ENCODE measurements around the gene PAF1. TPM values are rescaled to one million over a fixed set of nuclear protein-coding genes. Genes with fewer than 3 reads are reported as not detected.
"Not testable (repeated sequence)": the region's sequence is repeated elsewhere in the genome, so short reads cannot be mapped to it uniquely, and the experiment has no call there.

The PAF1 gene
- total RNA-seq, 1 donor from 2014 or later: 27.4 TPM

DNA sequence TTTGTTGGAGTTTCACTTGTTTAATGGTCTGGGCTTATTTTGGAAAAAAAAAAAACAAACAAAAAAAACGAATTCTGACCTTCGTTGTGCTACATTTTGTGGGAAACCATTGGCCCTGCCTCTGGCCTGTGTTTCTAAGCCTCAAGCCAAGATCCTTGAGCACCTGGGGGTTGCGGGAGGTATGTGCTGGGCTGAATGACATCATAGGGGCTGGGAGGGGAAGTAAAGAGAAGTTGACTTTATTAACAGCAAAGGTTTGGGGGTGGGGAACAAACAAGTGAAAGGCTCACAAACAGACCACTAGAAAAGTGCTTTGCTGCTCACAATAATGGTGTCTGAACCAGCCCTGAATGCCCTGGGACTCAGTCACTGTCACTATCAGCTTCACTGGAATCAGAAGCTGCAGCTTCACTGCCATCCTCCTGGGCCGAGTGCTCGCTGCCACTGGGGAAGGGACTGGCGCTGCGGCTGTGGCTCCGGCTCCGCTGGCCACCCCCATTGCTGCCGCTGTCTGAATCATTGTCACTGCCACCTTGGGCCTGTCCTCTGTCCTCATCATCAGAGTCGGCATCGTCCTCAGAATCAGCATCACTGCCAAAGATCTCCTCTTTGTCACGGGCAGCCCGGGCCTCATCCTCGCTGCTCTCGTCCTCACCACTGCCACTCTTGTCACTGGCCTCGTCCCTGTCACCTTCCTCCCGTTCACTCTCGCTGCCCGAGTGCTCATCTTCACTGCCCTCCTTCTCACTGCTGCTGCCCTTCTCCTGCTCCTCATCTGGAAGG lies 5.1 kb downstream of the PAF1 start:
- no peak for DNase-seq (ENCODE audit: extremely low read depth, low read depth, low spot score)

DNA sequence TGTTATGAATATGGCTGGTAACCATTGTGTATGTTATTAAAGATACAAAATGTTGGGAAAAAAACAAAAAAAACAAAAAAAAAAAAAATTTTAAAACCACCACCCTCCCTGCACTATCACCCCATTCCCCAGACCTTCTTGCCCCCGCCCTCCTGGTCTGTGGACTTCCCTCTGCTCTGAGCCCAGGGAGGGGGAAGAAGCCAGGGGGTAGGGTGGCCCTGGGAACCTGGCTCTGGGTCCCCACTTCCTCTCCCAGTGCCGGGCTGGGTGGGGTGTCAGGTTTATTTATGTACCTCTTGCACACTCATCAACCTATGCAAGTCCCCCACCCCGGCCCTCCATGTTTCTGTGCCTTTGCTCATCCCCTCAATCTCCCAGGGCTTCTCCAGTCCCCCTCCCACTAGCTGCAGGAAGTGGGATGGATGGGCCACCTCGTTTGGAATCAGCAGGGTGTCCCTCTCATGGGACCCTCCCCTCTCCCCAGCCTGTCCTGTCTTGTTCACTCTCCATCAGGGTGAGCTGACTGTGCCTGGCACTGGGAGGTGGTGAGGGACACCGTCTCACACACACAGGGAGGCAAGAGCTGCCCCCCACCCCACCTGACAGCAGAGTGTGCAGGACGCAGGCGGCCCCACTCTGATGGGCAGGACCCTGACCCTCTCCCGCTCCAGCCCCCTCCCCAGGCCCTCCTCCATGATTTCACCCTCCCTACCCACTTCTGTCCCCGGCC lies 5.9 kb downstream of the PAF1 start:
- DNase-seq (ENCODE audit: extremely low read depth, low read depth, low spot score): no peak

DNA sequence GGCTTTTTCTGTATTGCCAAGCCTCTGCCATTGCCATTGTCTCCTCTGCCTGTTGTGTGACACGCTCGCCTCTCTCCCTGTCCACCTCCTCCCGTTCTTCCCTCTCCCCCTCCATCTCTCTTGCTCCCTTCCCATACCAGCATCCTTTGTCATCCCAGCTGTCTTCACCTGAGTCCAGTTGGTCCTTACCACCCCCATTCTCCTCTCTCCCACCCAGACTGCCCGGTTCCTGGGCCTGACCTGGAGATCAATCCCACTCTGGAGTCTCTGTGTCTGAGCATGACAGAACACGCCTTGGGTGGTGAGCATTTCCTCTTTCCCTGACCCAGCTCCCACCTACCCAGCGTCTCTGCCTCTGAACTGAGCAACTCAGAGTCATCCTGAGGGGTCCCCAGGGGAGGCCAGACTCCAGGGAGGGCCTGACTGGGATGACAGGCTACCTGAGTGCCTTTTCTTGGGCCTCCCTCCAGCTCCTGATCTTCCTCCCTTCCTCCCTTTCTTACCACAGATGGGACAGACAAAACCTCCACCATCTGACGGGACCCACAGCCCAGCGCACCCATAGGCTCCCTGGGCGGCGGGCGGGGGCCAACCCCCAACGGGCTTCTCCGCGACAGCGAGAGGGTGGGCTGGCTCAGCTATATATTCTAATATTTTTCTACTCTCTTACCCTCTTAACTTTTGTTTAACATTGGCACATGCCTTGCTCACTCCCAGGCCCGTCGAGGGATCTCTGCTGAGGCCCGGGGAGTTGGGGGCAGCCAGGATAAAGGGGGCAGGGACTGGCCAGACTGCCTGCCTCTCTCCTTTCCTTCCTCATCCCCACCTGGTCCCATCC lies 7.7 kb downstream of the PAF1 start:
- no peak for DNase-seq (ENCODE audit: extremely low read depth, low read depth, low spot score)

DNA sequence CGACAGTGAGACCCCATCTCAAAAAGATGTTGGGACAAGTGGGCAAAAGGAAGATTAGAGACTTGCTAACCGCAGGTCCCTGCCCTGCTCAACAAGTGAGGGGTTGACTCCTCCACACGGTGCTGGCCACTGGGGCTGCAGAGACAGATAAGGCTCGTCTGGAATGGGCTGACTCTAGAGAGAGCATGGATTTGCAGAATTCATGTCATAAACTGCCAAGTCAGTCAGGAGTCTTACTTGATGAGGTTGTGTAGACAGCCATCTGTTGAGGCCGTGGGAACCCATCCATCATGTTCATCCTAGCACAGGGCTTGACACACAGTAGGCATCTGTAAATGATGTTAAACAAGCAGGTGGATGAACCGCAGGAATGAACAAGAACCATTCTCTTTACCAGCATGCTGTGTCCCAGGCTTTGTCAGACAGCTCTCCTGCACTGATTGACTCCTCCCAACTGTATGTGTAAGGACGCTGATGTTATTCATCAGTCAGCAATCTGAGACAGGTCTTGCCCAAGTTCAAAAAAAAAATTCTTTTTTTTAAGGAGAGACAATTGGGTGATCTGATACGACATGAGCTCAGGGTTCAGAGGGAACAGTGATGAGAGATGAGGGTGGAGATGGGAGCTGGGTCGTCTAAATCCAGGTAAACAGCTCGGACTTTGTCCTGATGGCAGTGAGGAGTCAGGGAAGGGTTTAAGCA lies 8.8 kb downstream of the PAF1 start:
- no peak for DNase-seq (ENCODE audit: extremely low read depth, low read depth, low spot score)

DNA sequence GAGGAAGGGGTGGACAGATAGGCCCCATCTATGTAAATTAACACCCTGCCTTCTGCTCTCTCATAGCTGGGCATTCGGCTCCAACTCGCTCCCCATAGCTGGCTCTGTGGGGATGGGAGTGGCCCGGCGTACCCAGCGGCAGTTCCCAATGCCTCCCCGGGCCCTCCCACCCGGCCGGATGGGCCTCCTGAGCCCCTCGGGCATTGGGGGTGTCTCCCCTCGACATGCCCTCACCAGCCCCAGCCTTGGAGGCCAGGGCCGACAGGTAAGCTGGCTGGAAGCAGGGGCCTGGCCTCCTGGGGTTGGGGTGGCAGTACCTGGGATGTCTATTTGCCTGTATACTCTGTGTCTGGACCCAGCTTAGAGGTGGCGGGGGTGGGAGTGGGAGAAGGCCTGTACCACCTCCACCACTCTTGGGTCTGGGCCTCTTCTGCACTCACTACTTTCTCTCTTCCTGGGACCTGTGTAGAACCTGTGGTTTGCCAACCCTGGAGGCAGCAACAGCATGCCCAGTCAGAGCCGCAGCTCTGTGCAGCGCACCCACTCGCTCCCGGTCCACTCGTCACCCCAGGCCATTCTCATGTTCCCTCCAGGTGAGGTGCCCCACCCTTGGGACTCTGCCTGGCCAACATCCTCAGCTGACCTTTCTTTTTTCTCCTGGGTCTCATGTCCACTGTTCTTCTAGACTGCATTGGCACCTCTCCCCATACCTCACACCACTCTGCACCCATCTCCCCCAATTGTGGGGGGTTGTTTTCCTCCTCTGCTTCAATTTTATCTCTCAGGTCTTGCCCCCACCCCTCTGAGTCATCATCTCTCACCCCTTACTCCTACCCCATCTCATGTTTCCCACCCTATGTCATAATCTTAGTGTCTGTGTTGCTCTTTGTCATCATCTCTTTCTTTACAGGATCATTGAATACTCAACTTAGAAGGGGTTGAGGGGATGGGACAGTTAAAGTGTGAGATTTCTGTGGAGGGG lies 10.1 kb downstream of the PAF1 start:
- DNase-seq (ENCODE audit: extremely low read depth, low read depth, low spot score): no peak

DNA sequence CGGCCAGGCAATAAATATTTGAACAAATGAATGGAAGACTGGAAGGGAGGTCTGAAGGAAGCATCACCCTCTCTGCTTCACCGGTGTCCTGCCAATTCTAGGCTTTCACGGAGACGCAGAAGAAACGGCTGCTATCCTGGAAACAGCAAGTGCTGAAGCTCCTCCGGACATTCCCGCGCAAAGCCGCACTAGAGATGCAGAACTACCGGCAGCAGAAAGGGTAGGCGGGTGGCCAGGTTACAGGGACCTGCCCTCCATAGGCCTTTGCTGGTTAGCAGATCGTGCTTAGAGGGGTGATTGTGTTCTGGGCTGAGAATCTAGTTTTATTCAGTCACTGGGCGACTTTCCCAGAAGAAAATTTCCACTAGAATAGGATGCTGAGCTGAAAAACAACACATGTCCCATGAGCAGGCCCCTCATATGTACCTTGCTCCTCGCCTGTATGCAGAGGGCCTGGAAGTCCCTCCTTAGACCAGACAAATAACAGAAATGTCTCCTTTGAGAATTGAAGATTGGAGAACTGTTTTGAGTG lies 11.0 kb downstream of the PAF1 start:
- no peak for DNase-seq (ENCODE audit: extremely low read depth, low read depth, low spot score)

DNA sequence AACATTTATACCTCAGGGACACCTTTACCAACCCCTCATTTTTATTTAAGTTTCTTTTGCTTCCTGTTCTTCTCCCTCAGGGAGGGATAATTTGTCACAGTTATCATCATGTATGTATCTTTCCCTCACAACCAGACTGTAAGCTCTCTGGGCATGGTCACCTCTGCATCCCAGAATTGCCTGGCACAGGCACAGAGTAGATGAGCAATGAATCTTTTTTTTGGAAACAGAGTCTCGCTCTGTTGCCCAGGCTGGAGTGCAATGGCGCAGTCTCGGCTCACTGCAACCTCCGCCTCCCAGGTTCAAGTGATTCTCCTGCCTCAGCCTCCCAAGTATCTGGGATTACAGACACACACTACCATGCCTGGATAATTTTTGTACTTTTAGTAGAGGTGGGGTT lies 11.5 kb downstream of the PAF1 start:
- not testable (repeated sequence) for DNase-seq (ENCODE audit: extremely low read depth, low read depth, low spot score)

DNA sequence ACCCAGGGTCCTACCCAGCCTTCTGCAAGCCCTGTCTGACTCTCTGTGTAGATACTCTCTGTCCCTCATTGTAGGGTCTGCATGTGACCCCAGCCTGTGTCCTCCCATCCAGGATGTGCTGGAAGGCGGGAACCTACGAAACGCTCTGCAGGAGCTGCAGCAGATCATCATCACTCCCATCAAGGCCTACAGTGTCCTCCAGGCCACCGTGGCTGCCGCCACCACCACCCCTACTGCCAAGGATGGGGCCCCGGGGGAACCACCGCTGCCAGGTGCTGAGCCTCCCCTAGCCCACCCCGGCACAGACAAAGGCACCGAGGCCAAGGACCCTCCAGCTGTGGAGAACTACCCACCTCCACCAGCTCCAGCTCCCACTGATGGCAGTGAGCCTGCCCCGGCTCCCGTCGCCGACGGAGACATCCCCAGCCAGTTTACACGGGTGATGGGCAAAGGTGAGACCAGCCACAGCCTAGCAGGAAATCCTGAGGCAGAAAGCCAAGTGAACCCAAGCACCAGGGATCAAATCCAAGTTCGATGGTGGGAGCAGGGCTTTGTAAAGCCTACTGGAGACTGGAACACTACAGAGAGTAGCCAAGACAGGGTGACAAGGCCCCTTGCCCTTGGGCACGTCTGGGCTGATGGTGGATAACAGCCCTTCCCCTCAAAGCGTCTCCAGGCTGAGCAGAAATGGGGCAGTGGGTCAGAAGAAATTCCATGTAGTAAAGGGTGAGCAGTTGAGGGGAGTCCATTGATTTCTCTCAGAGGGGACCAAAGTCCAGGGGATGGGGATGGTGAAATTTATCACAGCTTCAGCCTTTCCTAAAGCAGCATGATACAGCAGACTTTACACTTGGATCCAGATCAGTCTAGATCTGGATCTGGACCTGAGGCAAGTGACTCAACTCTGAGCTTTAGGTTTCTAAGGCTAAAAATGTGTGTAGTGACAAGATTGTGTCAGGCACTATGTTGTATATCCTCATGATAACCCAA lies 13.2 kb downstream of the PAF1 start:
- no peak for DNase-seq (ENCODE audit: extremely low read depth, low read depth, low spot score)

DNA sequence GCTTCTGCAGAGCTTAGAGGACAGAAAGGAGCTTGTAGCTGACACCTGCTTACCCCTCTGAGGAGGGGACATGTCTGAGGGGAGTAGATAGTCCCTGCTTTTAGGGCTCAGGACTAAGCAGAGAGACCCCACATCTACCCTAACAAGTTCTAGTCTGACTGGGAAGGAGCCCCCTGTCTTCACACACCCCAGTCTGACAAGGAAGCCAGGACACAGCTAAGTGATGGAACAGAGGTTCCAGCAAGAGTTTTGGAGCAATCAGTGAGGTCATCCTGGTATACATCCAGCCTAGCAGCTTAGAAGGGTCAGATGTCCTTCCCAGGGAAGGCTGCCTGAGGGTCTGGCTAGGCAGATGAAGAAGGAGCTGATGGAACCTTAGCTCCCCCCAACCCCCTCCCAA lies 15.0 kb downstream of the PAF1 start:
- no peak for DNase-seq (ENCODE audit: extremely low read depth, low read depth, low spot score)

DNA sequence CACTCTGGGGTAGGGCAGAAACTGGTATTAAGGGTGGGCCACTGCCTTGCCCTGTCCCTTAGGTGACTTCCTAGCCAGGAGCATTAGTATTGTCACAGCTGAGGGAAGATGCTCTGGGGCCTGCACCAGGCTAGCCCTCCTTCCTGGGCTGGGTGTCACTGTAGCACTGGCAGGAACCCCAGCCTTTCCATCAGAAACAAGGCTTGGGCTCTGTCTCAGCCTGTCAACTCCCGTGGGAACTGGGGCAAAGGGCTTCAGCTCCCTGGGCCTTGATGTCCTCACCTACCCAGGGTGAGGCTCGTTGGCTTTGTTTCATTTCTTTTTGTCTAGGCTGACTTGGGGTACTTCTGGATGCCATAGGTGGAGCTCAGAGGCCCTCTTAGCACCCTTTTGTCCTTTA lies 18.0 kb downstream of the PAF1 start:
- DNase-seq (ENCODE audit: extremely low read depth, low read depth, low spot score): no peak

DNA sequence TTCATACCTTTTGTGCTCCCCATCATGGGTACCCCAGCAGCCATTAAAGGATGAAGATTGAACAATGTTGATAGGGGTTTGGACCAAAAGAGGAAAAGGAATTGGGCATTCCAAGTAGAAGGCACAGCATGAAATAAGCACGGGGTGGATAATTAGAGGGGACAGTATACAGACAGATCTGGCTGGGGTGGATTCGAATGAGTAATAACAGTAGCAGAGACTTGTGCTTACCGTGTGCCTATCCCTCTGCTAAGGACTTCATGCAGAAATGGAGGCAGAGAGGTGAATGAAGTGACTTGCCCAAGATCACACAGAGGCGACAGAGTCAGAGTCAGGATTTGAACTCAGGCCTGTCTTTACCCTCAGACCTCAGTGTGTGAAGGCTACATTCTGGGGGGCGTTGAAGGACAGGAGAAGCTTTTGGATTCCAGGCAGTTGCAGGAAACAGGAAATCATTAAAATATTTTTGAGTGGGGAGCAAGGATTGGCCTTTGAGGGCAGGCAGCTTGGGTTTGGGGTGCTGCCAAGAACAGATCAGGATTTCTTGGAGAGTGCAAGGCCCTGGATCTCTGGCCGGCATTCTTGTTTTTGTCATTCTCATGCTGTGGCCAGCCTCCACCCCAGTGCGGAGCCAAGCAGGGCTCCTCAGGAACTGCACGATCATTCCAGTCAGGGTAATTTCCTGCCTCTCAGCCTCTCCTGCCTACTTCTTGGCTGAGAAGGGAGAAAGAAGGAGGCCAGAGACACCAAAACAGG lies 18.7 kb downstream of the PAF1 start:
- DNase-seq (ENCODE audit: extremely low read depth, low read depth, low spot score): peak; percentile 34

DNA sequence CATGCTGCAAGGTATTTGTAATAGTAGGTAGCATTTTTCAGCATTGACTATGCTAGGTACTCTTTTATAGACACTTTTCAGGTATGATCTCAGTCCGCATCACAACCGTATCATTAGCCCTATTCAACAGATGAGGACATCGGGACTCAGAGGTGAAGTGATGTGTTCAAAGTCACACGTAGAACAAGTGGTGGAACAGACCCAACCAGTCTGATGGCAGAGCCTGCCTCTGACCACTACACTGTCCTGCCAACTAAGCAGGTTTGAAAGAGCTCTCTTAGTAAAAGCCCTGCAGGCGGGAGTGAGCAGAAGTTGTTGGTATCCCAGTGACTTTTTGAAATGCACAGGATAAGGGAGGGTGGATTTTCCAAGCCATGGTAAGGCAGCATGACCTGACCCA lies 20.2 kb downstream of the PAF1 start:
- DNase-seq (ENCODE audit: extremely low read depth, low read depth, low spot score): no peak

DNA sequence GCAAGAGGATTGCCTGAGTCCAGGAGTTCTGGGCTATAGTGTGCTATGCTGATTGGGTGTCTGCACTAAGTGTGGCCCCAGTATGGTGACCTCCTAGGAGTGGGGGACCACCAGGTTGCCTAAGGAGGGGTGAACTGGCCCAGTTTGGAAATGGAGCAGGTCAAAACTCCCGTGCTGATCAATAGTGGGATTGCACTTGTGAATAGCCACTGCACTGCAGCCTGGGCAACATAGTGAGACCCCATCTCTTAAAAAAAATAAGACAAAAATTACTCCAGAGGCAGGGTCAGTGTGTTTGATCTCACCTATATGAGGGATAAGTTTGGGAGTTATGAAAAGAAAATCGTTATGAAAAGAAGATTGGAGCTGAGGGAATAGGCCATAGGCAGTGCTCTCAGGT lies 21.7 kb downstream of the PAF1 start:
- DNase-seq (ENCODE audit: extremely low read depth, low read depth, low spot score): no peak

DNA sequence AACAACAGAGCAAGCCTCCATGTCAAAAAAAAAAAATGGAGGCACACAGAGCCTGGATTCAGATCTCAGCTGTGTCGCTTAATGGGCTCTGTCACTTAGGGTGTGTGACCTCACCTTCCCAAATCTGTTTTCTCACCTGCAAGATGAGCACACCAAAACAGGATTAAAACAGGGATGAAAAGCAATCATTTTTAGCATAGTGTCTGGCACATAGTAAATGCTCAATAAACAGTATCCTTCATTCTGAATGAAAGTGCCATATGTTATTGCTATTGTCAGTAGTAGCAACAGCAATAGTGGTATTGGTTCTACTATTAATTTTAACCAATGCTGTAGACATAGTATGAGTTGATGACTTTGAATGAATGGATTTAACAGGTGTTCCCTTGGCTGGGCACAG lies 25.4 kb downstream of the PAF1 start:
- no peak for DNase-seq (ENCODE audit: extremely low read depth, low read depth, low spot score)

DNA sequence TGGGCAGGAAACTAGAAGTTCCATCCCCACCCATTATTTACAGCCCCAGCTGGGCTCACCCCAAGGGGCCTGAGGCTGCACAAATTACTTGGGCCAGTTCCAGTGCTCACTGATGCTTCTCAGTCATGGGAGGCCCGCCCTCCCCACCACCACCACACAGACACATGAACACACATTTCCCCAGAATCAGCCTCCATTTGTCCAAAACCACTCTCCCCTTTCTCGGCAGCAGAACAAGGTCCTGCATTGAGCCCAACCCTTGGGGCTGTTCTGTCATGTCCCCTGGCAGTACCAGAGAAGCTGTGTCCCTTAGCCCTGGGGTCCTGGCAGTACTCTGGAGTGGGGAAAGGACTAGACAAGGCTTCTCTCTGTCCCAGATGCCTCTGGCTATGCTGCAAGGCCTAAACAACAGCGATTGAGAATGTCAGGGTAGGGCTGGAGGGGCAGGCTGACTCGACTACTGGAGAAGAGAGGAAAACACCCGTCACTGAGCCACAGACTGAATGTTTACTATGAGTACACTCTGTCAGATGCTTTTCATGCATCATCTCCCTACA lies 26.9 kb downstream of the PAF1 start:
- no peak for DNase-seq (ENCODE audit: extremely low read depth, low read depth, low spot score)

DNA sequence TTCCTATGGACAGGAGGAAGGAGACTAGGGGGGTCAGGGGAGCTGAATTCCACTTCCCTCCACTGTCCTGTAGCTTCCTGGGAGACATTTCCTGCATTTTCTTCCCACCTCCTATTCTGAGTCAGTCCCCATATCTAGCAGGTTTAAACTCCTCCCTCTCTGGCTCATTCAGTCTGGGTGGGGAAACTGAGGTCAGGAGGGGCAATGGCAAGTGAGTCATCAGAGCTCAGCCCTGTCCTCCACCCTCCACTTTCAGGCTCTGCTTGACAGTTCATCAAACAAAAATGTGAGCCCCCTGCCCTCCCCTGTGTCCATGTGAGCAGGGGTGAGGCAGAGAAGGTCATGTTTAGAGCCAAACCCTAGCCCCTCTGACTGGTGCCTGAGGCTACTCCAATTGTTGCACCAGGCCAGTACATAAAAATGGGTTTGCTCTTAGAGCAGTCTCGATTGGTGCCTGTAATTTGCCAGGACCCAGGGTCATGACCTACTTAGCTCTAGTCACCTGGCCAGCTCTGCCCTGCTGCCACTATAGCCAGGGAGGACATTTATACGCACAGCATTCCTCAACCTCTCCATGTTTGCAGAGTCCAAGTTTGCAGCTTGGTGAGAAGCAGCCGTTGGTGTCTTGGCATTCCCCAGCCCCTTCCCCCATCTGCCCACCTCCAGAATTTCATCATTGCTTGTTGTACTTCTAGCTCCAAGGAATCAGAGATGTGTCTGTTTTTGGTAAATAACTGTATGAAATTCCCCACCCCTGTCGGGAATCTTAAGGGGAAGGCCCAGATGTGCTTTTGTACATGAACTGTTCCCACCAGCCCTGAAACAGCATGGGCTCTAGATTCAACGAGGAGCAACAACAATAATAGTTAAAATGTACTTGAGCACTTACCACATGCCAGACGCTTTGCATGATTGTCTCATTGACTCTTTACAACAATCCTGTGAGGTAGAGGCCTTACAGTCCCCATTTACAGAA lies 27.9 kb downstream of the PAF1 start:
- DNase-seq (ENCODE audit: extremely low read depth, low read depth, low spot score): no peak
